Fibroblast of lung (primary cell): Measurements from ENCODE around the gene VTCN1.
"Not testable (repeated sequence)": the region's sequence is repeated elsewhere in the genome, so short reads cannot be mapped to it uniquely, and the experiment has no call there.

Experiments
- CTCF ChIP-seq, 2 donors: IDR thresholded peaks in 1 of 2; conservative IDR thresholded peaks in 1 of 2; 1 replicate in 1 of 2; 2 replicates in 1 of 2; pipeline ENCODE4 v1.5.1; 2011 to 2012; ENCODE audit warnings: low read length in 2 of 2, control low read depth in 1 of 2, inconsistent platforms in 1 of 2, low read depth in 1 of 2, mild to moderate bottlenecking in 1 of 2
- EZH2 ChIP-seq: IDR thresholded peaks from 2 replicates; pipeline ENCODE4 v1.5.1; 2012; ENCODE audit warnings: low read length, control low read depth, mild to moderate bottlenecking; ENCODE audit errors: missing control alignments

GRCh38 chr1:117119144-117119543 lies 91.6 kb downstream of the VTCN1 start:
- TF ChIP-seq EZH2; CTCF (conservative IDR thresholded peaks at IDR 0.05 in 1 of 2, IDR thresholded peaks at IDR 0.05 in 1 of 2; ENCODE audit: low read depth in 1 of 2, low read length in 2 of 2): not testable (repeated sequence)
